D721Med (cell line): ENCODE results near the gene CERK.

ENCODE experiments used
- DNase-seq: peaks from one replicate; pipeline ENCODE4 v3.0.0; 2011; ENCODE audit warnings: low spot score; ENCODE audit not compliant: insufficient read length
- FAIRE-seq: peaks from 2 replicates; lab custom pipeline; 2011; peaks lifted over from hg19 to GRCh38; lab: Jason Lieb, UNC
- TF ChIP-seq, protein P1 (sequence below): IDR thresholded peaks from 2 replicates; pipeline ENCODE4 v1.5.1; 2012; ENCODE audit warnings: mild to moderate bottlenecking, control low read depth; ENCODE audit not compliant: insufficient read depth; ENCODE audit errors: missing control alignments

Gene CERK

DNA sequence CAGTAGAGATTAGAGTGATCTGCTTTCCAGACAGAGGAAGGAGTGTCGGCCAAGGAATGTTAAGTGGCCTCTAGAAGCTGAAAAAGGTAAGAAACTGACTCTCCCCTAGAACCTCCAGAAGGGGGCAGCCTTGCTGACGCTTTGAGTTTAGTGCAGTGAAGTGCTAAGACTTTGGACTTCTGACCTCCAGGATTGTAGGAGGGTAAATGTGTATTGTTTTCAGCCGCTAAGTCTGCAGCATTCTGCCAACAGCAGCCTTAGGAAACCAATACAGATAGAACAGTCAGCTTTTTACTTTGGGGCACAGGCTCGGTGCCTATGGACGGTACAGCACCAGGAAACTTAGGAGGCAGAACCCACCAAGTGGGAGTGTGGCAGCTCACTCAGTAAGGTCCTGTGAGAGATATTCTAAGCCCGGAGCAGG is 20.8 kb upstream of the CERK start:
- DNase-seq (no peak), FAIRE-seq (no peak)
- TF ChIP-seq, protein P1, sequence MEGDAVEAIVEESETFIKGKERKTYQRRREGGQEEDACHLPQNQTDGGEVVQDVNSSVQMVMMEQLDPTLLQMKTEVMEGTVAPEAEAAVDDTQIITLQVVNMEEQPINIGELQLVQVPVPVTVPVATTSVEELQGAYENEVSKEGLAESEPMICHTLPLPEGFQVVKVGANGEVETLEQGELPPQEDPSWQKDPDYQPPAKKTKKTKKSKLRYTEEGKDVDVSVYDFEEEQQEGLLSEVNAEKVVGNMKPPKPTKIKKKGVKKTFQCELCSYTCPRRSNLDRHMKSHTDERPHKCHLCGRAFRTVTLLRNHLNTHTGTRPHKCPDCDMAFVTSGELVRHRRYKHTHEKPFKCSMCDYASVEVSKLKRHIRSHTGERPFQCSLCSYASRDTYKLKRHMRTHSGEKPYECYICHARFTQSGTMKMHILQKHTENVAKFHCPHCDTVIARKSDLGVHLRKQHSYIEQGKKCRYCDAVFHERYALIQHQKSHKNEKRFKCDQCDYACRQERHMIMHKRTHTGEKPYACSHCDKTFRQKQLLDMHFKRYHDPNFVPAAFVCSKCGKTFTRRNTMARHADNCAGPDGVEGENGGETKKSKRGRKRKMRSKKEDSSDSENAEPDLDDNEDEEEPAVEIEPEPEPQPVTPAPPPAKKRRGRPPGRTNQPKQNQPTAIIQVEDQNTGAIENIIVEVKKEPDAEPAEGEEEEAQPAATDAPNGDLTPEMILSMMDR, result peak; percentile 66

DNA sequence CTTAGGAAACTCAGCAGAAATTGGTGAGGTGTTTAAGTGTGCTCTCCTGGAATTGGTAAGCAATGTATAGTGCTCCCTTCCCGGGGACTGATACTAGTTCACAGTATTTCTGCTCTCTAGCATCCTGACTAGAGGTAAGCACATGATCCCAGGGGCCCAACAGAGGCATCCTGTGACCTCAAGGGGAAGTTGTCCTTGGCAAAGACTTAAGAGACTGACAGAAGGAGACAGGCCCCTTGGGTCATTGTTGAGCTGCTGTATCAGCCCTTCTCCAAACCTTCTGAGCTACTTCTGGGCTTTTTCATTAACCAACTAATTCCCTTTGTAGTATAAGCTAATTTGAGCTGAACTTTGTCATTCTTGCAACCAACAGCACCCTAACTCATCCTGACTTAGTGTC is 20.1 kb upstream of the CERK start:
- FAIRE-seq (no peak), DNase-seq (no peak)
- TF ChIP-seq, protein P1, result no peak

DNA sequence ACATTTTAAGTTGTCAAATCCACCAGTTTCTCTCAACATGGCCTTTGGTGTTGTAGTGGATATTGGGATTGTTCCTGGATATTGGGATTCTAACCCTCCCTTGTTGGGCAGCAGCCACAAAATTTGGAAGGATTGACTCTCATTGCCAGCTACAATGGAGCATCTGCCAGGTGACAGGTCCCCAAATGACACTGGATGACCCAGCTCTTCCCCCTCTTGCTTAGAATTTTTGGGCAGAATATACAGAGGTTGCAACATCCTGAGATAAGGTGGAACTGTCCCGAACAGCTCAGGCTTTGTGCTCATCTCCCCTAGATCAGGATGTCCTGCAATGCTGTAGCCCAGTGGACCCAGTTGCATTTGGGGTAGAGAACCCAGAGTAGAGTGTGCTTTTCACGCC is 19.1 kb upstream of the CERK start:
- no peak for DNase-seq
- FAIRE-seq, result no peak
- TF ChIP-seq, protein P1, result no peak

DNA sequence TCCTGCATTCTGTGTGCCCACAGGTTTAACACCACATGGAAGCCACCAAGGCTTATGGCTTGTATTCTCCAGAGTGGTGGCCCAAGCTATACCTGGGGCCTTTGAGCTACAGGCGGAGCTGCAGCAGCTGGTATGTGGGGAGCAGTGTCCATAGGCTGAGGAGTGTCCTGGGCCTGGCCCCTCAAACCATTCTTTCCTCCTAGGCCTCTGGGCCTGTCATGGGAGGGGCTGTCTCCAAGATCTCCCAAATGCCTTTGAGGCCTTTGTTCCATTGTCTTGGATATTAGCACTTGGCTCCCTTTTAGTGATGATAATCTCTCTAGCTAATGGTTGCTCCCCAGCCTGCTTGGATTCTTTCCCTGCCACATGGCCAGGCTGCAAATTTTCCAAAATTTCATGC is 18.0 kb upstream of the CERK start:
- no peak for DNase-seq
- FAIRE-seq, result no peak
- TF ChIP-seq, protein P1, result no peak

DNA sequence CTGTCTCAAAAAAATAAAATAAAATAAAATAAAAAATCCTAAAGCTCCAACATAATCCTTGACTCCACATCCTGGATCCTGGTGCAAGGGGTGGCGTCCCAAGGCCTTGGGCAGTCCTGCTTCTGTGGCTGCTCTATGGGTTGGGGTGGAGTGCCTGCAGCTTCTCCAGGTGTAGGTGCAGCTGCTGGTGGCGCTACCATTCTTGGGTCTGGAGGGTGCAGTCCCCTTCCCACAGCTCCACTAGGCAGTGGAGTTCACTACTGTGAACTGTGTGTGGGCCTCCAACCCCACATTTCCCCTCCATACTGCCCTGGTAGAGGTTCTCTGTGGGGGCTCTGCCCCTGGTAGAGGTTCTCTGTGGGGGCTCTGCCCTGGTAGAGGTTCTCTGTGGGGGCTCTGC is 17.5 kb upstream of the CERK start:
- no peak for FAIRE-seq
- TF ChIP-seq, protein P1, result no peak
- no peak for DNase-seq

DNA sequence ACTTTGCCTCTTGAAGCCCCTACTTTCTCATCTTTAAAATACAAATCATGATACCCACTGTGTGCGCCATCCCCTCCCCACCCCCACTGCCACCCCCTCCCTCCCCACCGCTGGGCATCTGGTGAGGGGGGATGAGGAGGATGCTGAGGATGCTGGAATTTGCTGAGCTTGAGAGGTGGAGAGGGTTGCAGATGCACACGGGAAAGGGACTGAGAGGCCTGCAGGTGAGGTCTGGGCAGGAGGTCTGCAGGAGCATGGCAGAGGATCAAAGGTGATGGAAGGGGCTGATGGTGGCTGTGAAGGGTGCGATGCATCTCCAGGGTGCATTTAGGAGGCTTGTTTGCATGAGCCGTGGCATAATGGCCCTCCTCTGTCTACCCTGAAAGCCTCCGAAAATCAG is 16.8 kb upstream of the CERK start:
- DNase-seq, result no peak
- TF ChIP-seq, protein P1, result no peak
- no peak for FAIRE-seq

DNA sequence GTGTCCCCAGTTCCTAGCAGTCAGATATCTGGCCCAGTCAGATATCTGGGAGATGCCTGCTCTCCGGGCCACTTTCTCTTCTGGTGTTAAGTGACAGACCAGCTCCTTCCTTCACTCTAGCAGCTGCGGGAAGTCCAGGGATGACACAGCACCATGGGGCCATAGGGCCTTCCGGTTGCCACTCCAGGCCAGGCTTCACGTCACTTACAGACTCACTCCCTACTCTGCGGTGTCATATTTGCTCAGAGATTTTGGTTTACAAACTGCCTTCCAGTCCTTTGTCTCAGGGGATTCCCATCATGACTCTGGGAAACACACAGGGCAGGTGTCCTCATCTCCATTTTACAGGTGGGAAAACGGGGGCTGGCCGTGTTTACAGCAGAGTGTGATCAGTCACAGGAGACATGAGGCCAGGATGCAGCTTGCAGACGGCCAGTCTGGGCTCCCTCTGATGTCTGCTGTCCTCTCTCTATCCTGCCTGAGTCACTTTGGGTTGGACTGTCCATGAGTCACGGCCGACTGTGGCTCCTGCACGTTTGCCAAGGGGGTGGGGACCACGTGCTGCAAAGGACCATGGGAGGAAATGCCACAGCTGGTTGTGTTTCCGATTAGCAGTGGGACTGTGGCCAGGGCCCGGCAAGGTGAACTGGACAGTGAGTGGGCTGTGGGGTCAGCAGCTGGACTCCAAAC is 16.2 kb upstream of the CERK start:
- TF ChIP-seq, protein P1, result no peak
- FAIRE-seq (no peak), DNase-seq (no peak)
